A549 (cell line): Measurements from ENCODE around the gene KHDC4. TPM values are rescaled to one million over a fixed set of nuclear protein-coding genes. Genes with fewer than 3 reads are reported as not detected.

ENCODE experiments used
- ATAC-seq, 2 experiments: fragments of 200-7000 bp in 1 of 2; fragments of >200 bp in 1 of 2; cut with Nextera tagmentation in 1 of 2; cut with Tn5 transposase in 1 of 2; 3 replicates each; pipeline versions ENCODE4 v1.8.0 to v1.9.1; 2018 to 2020; ENCODE audit warnings: mild to moderate bottlenecking in 1 of 2, moderate library complexity in 1 of 2
- CTCF ChIA-PET: fragments of 300-600 bp; sonication (Branson Sonifier 250); formaldehyde crosslinking; extraction: SDS; loops from one replicate; lab custom pipeline; 2021; ENCODE audit warnings: antibody characterized with exemption, inconsistent platforms; lab: Yijun Ruan, JAX
- POLR2A ChIA-PET: fragments of 350-600 bp; formaldehyde crosslinking; extraction: SDS; loops from one replicate; lab custom pipeline; 2021; ENCODE audit warnings: antibody characterized with exemption, inconsistent platforms; lab: Yijun Ruan, JAX
- DNase-seq, 2 experiments: peaks; one replicate each; pipeline versions ENCODE4 v3.0.0 to v3.0.0-alpha.2; 2011 to 2016; ENCODE audit warnings: low read depth in 1 of 2, low spot score in 1 of 2
- FAIRE-seq: peaks from 2 replicates; lab custom pipeline; 2011; peaks lifted over from hg19 to GRCh38; lab: Jason Lieb, UNC
- H3K27ac ChIP-seq, 2 experiments: fragments of >200 bp; sonication (Bioruptor Twin); formaldehyde crosslinking; 3 replicates each; pipeline ENCODE4 v1.5.1; 2016 to 2017
- H3K4me1 ChIP-seq: fragments of >200 bp; sonication (Bioruptor Twin); formaldehyde crosslinking; 3 replicates; pipeline ENCODE4 v1.6.1; 2016
- H3K4me2 ChIP-seq: fragments of >200 bp; sonication (Bioruptor Twin); formaldehyde crosslinking; 3 replicates; pipeline ENCODE4 v1.6.1; 2016
- H3K4me3 ChIP-seq: fragments of >200 bp; sonication (Bioruptor Twin); formaldehyde crosslinking; 3 replicates; pipeline ENCODE4 v1.5.1; 2016
- H3K9me3 ChIP-seq: fragments of >200 bp; sonication (Bioruptor Twin); formaldehyde crosslinking; 3 replicates; pipeline ENCODE4 v1.6.1; 2016
- CEBPB ChIP-seq, 2 experiments: fragments of >200 bp in 1 of 2; sonication (Bioruptor Twin) in 1 of 2; formaldehyde crosslinking in 1 of 2; IDR thresholded peaks; 2 replicates each; pipeline ENCODE4 v1.6.1; 2012 to 2016
- CHD4 ChIP-seq: fragments of 200-600 bp; sonication (generic); IDR thresholded peaks from 2 replicates; pipeline ENCODE4 v1.6.1; 2016; ENCODE audit warnings: antibody characterized with exemption, mild to moderate bottlenecking, borderline replicate concordance
- EHMT2 ChIP-seq: fragments of 200-600 bp; sonication (generic); IDR thresholded peaks from 2 replicates; pipeline ENCODE4 v1.6.1; 2016; ENCODE audit warnings: antibody characterized with exemption, low read depth, mild to moderate bottlenecking, moderate library complexity
- FOXS1 ChIP-seq: fragments of 250-450 bp; sonication (Bioruptor Pico); IDR thresholded peaks from 2 replicates; pipeline ENCODE4 v1.5.0; 2020; ENCODE audit warnings: mild to moderate bottlenecking, moderate library complexity
- GATA3 ChIP-seq: IDR thresholded peaks from 2 replicates; pipeline ENCODE4 v1.6.1; 2012; ENCODE audit warnings: borderline replicate concordance
- HDAC2 ChIP-seq: fragments of 200-600 bp; sonication (generic); IDR thresholded peaks from 2 replicates; pipeline ENCODE4 v1.6.1; 2016
- HEYL ChIP-seq: fragments of 250-450 bp; sonication (Bioruptor Pico); IDR thresholded peaks from 2 replicates; pipeline ENCODE4 v1.8.0; 2021; ENCODE audit warnings: mild to moderate bottlenecking, moderate library complexity
- HOXB5 ChIP-seq: fragments of 250-450 bp; sonication (Bioruptor Pico); IDR thresholded peaks from 2 replicates; pipeline ENCODE4 v1.5.0; 2020; ENCODE audit warnings: mild to moderate bottlenecking, moderate library complexity
- JUN ChIP-seq, 2 experiments: fragments of >200 bp; sonication (Bioruptor Twin); formaldehyde crosslinking; IDR thresholded peaks; 2 replicates in 1 of 2; 3 replicates in 1 of 2; pipeline ENCODE4 v1.6.1; 2016 to 2017
- KDM1A ChIP-seq: fragments of 200-600 bp; sonication (generic); IDR thresholded peaks from 2 replicates; pipeline ENCODE4 v1.6.1; 2016; ENCODE audit warnings: low read depth, mild to moderate bottlenecking
- MAZ ChIP-seq: fragments of 150-350 bp; IDR thresholded peaks from 2 replicates; pipeline ENCODE4 v1.6.1; 2014; ENCODE audit warnings: antibody characterized with exemption, low read depth, low read length, borderline replicate concordance
- NFE2L2 ChIP-seq: fragments of 150-350 bp; conservative IDR thresholded peaks from 2 replicates; pipeline ENCODE4 v1.6.1; 2014; ENCODE audit warnings: low read length
- NR3C1 ChIP-seq: fragments of >200 bp; sonication (Bioruptor Twin); formaldehyde crosslinking; IDR thresholded peaks from 3 replicates; pipeline ENCODE4 v1.6.1; 2017
- PHF8 ChIP-seq: fragments of 200-600 bp; sonication (generic); IDR thresholded peaks from 2 replicates; pipeline ENCODE4 v1.6.1; 2016; ENCODE audit warnings: low read depth, mild to moderate bottlenecking, antibody characterized with exemption, moderate library complexity, borderline replicate concordance
- POLR2A ChIP-seq: IDR thresholded peaks from 2 replicates; pipeline ENCODE4 v1.6.1; 2012; ENCODE audit warnings: mild to moderate bottlenecking, low read length
- RAD21 ChIP-seq, 2 experiments: fragments of >200 bp in 1 of 2; sonication (Bioruptor Twin) in 1 of 2; formaldehyde crosslinking in 1 of 2; IDR thresholded peaks in 1 of 2; conservative IDR thresholded peaks in 1 of 2; 2 replicates in 1 of 2; 3 replicates in 1 of 2; pipeline ENCODE4 v1.6.1; 2012 to 2018; ENCODE audit warnings: inconsistent platforms in 1 of 2
- RARB ChIP-seq: fragments of 250-450 bp; sonication (Bioruptor Pico); IDR thresholded peaks from 2 replicates; pipeline ENCODE4 v1.8.0; 2021; ENCODE audit warnings: mild to moderate bottlenecking, moderate library complexity
- RFX5 ChIP-seq: fragments of 450-650 bp; IDR thresholded peaks from 2 replicates; pipeline ENCODE4 v1.7.1; 2014; ENCODE audit warnings: antibody characterized with exemption, mild to moderate bottlenecking, moderate library complexity
- SMC3 ChIP-seq: fragments of >200 bp; sonication (Bioruptor Twin); formaldehyde crosslinking; IDR thresholded peaks from 3 replicates; pipeline ENCODE4 v1.6.1; 2018; ENCODE audit warnings: inconsistent platforms
- TFCP2L1 ChIP-seq: fragments of 250-450 bp; sonication (Bioruptor Pico); IDR thresholded peaks from 2 replicates; pipeline ENCODE4 v1.5.0; 2021; ENCODE audit warnings: mild to moderate bottlenecking
- WGBS: methylation state at CpG from one replicate; pipeline ENCODE4 v1.1.6; 2017; ENCODE audit errors: missing lambda C conversion rate; 5-methylcytosine and 5-hydroxymethylcytosine counted together
- polyA plus RNA-seq, 4 experiments: library from polyadenylated mRNA; depleted of rRNA in 3 of 4; stranded (reverse); fragments of >200 nt; fragmentation: RNase III in 1 of 4; extraction: RNeasy Plus Mini Kit Qiagen cat#74134 plus additional on column Dnase treatment in 1 of 4; gene quantifications; 2 replicates in 3 of 4; 3 replicates in 1 of 4; pipeline ENCODE4 v1.2.3, GENCODE V29; 2011 to 2017
- TF ChIP-seq, protein P1 (sequence below): IDR thresholded peaks from 2 replicates; pipeline ENCODE4 v1.6.1; 2012
- TF ChIP-seq, protein P2 (sequence below): fragments of >200 bp; sonication (Bioruptor Twin); formaldehyde crosslinking; IDR thresholded peaks from 3 replicates; pipeline ENCODE4 v1.5.1; 2016
- TF ChIP-seq, protein P3 (sequence below): fragments of 250-450 bp; sonication (Bioruptor Pico); IDR thresholded peaks from 2 replicates; pipeline ENCODE4 v1.5.0; 2020; ENCODE audit warnings: low read depth, mild to moderate bottlenecking, moderate library complexity
- TF ChIP-seq, protein P4 (sequence below): fragments of 250-450 bp; sonication (Bioruptor Pico); IDR thresholded peaks from 2 replicates; pipeline ENCODE4 v1.5.0; 2021; ENCODE audit warnings: mild to moderate bottlenecking, moderate library complexity, borderline replicate concordance
- TF ChIP-seq, protein P5 (sequence below): fragments of 200-600 bp; sonication (generic); IDR thresholded peaks from 2 replicates; pipeline ENCODE4 v1.6.1; 2016; ENCODE audit warnings: antibody characterized with exemption, mild to moderate bottlenecking, moderate library complexity

Gene KHDC4
- polyA plus RNA-seq, 2 of the 4 experiments (the other 2 are of a cell fraction): 37.7 to 72.3 TPM

DNA sequence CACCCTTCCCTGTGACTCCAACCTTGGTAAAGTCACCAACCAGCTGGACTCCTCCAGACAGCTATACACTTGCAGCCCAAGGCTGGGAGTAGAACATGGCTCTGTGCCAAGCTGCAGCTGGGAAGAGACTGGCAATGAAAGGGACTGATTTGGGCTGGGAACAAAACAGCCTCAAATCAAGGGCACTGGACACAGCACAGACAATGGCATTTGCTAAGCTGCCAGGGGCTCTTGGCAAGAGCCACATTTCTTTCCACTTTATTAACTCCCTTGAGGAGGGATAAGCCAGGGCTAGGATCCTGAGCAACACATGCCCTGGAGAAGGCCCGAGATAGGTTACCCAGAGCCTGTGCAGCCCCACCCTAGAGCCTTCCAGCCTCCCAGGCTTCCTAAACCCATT lies 62.8 kb downstream of the KHDC4 start:
- H3K9me3 ChIP-seq: no peaks in the 10 kb centered on the region
- H3K4me1 ChIP-seq: no peaks in the 10 kb centered on the region
- FAIRE-seq (no peak), ATAC-seq (peak in 1 of 2 experiments; percentile 24; a peak in 4 of 6 replicates), DNase-seq (no peak)
- CTCF ChIA-PET: interaction anchor here (1.0 to 2.0 kb wide), 3 partner anchors 8 to 27 kb away, joined by 4 to 6 read pairs (median 5); no protein-coding TSS in a partner anchor
- WGBS: 31% methylated on average over 1 of the region's 1 CpG
- H3K4me3 ChIP-seq: no peak overlapping the region
- H3K4me2 ChIP-seq: no peak overlapping the region
- POLR2A ChIA-PET: no interaction called here
- TF ChIP-seq, protein P1, sequence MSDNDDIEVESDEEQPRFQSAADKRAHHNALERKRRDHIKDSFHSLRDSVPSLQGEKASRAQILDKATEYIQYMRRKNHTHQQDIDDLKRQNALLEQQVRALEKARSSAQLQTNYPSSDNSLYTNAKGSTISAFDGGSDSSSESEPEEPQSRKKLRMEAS: no peak
- no peak for TF ChIP-seq PHF8
- no peak overlapping the region for H3K27ac ChIP-seq

DNA sequence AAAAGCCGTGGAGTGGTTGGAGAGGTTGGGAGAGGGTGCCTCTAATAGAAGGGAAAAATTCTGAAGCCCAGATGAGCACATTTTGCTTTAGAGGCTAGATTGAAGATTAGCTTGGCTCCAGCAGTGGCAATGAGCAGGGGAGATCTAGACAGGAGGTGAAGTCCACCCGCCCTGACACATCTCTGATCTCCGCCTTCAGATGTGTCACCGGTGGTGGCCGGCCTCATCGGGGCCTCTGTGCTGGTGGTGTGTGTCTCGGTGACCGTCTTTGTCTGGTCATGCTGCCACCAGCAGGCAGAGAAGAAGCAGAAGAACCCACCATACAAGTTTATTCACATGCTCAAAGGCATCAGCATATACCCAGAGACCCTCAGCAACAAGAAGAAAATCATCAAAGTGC lies 66.4 kb downstream of the KHDC4 start:
- ChIA-PET POLR2A (no interaction called here), CTCF (no interaction called here)
- no peak overlapping the region for H3K27ac ChIP-seq
- no peak for ATAC-seq
- H3K9me3 ChIP-seq: no peaks in the 10 kb centered on the region
- DNase-seq: no peak
- H3K4me3 ChIP-seq: no peak overlapping the region
- H3K4me1 ChIP-seq: no peaks in the 10 kb centered on the region
- 78% methylated on average over 8 of the region's 8 CpGs for WGBS
- no peak for FAIRE-seq
- H3K4me2 ChIP-seq: no peak overlapping the region
- TF ChIP-seq SMC3: no peak
- TF ChIP-seq KDM1A: no peak
- no peak for TF ChIP-seq RFX5
- no peak for TF ChIP-seq CHD4
- TF ChIP-seq RARB: no peak
- no peak for TF ChIP-seq POLR2A
- TF ChIP-seq, protein P2, sequence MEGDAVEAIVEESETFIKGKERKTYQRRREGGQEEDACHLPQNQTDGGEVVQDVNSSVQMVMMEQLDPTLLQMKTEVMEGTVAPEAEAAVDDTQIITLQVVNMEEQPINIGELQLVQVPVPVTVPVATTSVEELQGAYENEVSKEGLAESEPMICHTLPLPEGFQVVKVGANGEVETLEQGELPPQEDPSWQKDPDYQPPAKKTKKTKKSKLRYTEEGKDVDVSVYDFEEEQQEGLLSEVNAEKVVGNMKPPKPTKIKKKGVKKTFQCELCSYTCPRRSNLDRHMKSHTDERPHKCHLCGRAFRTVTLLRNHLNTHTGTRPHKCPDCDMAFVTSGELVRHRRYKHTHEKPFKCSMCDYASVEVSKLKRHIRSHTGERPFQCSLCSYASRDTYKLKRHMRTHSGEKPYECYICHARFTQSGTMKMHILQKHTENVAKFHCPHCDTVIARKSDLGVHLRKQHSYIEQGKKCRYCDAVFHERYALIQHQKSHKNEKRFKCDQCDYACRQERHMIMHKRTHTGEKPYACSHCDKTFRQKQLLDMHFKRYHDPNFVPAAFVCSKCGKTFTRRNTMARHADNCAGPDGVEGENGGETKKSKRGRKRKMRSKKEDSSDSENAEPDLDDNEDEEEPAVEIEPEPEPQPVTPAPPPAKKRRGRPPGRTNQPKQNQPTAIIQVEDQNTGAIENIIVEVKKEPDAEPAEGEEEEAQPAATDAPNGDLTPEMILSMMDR: no peak
- TF ChIP-seq HDAC2: no peak
- no peak for TF ChIP-seq TFCP2L1 (CRISPR knock-in tag)
- TF ChIP-seq PHF8: no peak
- TF ChIP-seq, protein P3, sequence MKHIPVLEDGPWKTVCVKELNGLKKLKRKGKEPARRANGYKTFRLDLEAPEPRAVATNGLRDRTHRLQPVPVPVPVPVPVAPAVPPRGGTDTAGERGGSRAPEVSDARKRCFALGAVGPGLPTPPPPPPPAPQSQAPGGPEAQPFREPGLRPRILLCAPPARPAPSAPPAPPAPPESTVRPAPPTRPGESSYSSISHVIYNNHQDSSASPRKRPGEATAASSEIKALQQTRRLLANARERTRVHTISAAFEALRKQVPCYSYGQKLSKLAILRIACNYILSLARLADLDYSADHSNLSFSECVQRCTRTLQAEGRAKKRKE (CRISPR knock-in tag): no peak
- TF ChIP-seq HOXB5 (CRISPR knock-in tag): no peak
- no peak for TF ChIP-seq EHMT2
- TF ChIP-seq NFE2L2: no peak
- TF ChIP-seq MAZ: no peak
- no peak for TF ChIP-seq NR3C1
- no peak for TF ChIP-seq GATA3
- TF ChIP-seq, all 56 proteins: peak for 0

DNA sequence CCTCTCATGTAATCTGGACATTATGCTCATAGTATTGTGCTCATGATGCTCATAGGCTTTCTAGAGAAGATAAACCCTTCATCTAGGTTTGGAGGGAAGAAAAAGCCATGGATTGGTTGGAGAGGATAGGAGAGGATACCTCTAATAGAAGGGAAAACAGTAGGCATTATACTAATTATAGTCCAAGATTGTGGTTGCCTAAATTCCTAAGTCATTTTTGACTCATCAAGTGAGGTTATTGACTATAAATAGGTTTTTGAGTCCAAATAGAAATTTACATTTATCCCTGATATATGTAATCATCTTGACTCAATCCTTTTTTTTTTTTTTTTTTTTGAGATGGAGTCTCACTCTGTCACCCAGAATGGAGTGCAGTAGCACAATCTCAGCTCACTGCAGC lies 69.8 kb downstream of the KHDC4 start:
- TF ChIP-seq HEYL (CRISPR knock-in tag) (no peak), FOXS1 (CRISPR knock-in tag) (no peak), CHD4 (no peak), CEBPB (IDR thresholded peaks at IDR 0.05) (no peak), JUN (IDR thresholded peaks at IDR 0.05) (no peak), TFCP2L1 (CRISPR knock-in tag) (no peak), RAD21 (conservative IDR thresholded peaks at IDR 0.05 in 1 of 2, IDR thresholded peaks at IDR 0.05 in 1 of 2) (no peak), RFX5 (no peak)
- TF ChIP-seq, protein P4, sequence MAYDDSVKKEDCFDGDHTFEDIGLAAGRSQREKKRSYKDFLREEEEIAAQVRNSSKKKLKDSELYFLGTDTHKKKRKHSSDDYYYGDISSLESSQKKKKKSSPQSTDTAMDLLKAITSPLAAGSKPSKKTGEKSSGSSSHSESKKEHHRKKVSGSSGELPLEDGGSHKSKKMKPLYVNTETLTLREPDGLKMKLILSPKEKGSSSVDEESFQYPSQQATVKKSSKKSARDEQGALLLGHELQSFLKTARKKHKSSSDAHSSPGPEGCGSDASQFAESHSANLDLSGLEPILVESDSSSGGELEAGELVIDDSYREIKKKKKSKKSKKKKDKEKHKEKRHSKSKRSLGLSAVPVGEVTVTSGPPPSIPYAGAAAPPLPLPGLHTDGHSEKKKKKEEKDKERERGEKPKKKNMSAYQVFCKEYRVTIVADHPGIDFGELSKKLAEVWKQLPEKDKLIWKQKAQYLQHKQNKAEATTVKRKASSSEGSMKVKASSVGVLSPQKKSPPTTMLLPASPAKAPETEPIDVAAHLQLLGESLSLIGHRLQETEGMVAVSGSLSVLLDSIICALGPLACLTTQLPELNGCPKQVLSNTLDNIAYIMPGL: no peak
- TF ChIP-seq, protein P5, sequence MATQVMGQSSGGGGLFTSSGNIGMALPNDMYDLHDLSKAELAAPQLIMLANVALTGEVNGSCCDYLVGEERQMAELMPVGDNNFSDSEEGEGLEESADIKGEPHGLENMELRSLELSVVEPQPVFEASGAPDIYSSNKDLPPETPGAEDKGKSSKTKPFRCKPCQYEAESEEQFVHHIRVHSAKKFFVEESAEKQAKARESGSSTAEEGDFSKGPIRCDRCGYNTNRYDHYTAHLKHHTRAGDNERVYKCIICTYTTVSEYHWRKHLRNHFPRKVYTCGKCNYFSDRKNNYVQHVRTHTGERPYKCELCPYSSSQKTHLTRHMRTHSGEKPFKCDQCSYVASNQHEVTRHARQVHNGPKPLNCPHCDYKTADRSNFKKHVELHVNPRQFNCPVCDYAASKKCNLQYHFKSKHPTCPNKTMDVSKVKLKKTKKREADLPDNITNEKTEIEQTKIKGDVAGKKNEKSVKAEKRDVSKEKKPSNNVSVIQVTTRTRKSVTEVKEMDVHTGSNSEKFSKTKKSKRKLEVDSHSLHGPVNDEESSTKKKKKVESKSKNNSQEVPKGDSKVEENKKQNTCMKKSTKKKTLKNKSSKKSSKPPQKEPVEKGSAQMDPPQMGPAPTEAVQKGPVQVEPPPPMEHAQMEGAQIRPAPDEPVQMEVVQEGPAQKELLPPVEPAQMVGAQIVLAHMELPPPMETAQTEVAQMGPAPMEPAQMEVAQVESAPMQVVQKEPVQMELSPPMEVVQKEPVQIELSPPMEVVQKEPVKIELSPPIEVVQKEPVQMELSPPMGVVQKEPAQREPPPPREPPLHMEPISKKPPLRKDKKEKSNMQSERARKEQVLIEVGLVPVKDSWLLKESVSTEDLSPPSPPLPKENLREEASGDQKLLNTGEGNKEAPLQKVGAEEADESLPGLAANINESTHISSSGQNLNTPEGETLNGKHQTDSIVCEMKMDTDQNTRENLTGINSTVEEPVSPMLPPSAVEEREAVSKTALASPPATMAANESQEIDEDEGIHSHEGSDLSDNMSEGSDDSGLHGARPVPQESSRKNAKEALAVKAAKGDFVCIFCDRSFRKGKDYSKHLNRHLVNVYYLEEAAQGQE: no peak
- TF ChIP-seq, protein P2: no peak
- no peaks in the 10 kb centered on the region for H3K9me3 ChIP-seq
- H3K4me1 ChIP-seq: peaks cover 5% of the 10 kb centered on the region; the same call in 1 of the 3 replicates
- ATAC-seq: no peak
- H3K27ac ChIP-seq: no peak overlapping the region
- no peak for DNase-seq
- ChIA-PET POLR2A (interaction anchor here (0.6 kb wide), 1 partner anchor 24 kb away, joined by 4 read pairs; no protein-coding TSS in a partner anchor), CTCF (no interaction called here)
- no peak overlapping the region for H3K4me2 ChIP-seq
- no peak overlapping the region for H3K4me3 ChIP-seq
- FAIRE-seq: no peak
